Measurements from ENCODE around the gene ATP1B2. TPM values are rescaled to one million over a fixed set of nuclear protein-coding genes. Genes with fewer than 3 reads are reported as not detected.
"Not testable (repeated sequence)": the region's sequence is repeated elsewhere in the genome, so short reads cannot be mapped to it uniquely, and the experiment has no call there.

Gene ATP1B2
- total and polyA plus RNA-seq, 2 of the 8 experiments (the other 6 are each of a cell fraction or from before 2014, with no cell fraction given), result 9.1 to 21.0 TPM

GRCh38 chr17:7625749-7626148 is 25.0 kb upstream of the ATP1B2 start:
- not testable (repeated sequence) for H3K9me3 ChIP-seq (ENCODE audit: insufficient read depth in 2 of 2, low read depth in 1 of 2, low read length in 1 of 2); H4K91ac ChIP-seq (replicated peaks; ENCODE audit: insufficient read length, low read length); H3K18ac ChIP-seq (ENCODE audit: extremely low read depth, low read length); H3K23me2 ChIP-seq (ENCODE audit: low read depth, low read length); H3K79me2 ChIP-seq (ENCODE audit: control insufficient read depth in 1 of 2, insufficient read depth in 2 of 2, low read length in 2 of 2); H2AK5ac ChIP-seq (ENCODE audit: low read depth, low read length); H3K27ac ChIP-seq (ENCODE audit: low read depth, low read length); H2BK12ac ChIP-seq (ENCODE audit: low read depth, low read length); H4K8ac ChIP-seq (ENCODE audit: extremely low read depth, insufficient read depth, low read length); H3K4me3 ChIP-seq (ENCODE audit: extremely low read depth in 1 of 4, insufficient read depth in 2 of 4, low read depth in 3 of 4, low read length in 4 of 4); H2BK20ac ChIP-seq (ENCODE audit: low read length); H3K4me2 ChIP-seq (ENCODE audit: insufficient read depth in 1 of 2, low read depth in 2 of 2, low read length in 2 of 2); H3K4ac ChIP-seq (replicated peaks; ENCODE audit: insufficient read length, low read depth, low read length); H3K23ac ChIP-seq (ENCODE audit: insufficient read length); H3K9ac ChIP-seq (replicated peaks in 1 of 4; ENCODE audit: extremely low read depth in 1 of 4, low read depth in 3 of 4, low read length in 3 of 4); H4K20me1 ChIP-seq (replicated peaks in 1 of 2; ENCODE audit: control insufficient read depth in 1 of 2, insufficient read depth in 2 of 2, low read length in 2 of 2); DNase-seq (ENCODE audit: low read depth in 1 of 2, low spot score in 2 of 2); H3K36me3 ChIP-seq (ENCODE audit: control insufficient read depth in 2 of 4, insufficient read depth in 4 of 4, low read length in 3 of 4); H3K4me1 ChIP-seq (replicated peaks in 1 of 4; ENCODE audit: control insufficient read depth in 3 of 4, insufficient read depth in 4 of 4, low read length in 3 of 4); H2BK120ac ChIP-seq (replicated peaks; ENCODE audit: low read depth, low read length); H3K27me3 ChIP-seq (replicated peaks in 1 of 4; ENCODE audit: control insufficient read depth in 3 of 4, extremely low read depth in 1 of 4, insufficient read depth in 3 of 4, low read length in 3 of 4); H2BK5ac ChIP-seq (ENCODE audit: low read depth, low read length); H3K56ac ChIP-seq (replicated peaks; ENCODE audit: insufficient read length, low read depth, low read length); H3K79me1 ChIP-seq (ENCODE audit: low read depth, low read length); H4K5ac ChIP-seq (ENCODE audit: insufficient read length, low read depth, low read length); H2BK15ac ChIP-seq (ENCODE audit: low read length); H2AFZ ChIP-seq (ENCODE audit: low read length); FAIRE-seq; H3K14ac ChIP-seq (ENCODE audit: insufficient read length)
- CTCF ChIA-PET (ENCODE audit: partially characterized antibody), result interaction anchor here (1.5 to 3.7 kb wide), 2 partner anchors 47 to 62 kb away, joined by 8 to 20 read pairs; partner anchors contain the start of genes TP53 and WRAP53
- 97% methylated on average over 15 of the region's 16 CpGs; no CpG with 5 or more reads in 1 of the 2 experiments for WGBS, 2 experiments (ENCODE audit: extremely low coverage in 1 of 2, insufficient coverage in 1 of 2, insufficient read length in 1 of 2, insufficient replicate concordance in 2 of 2, low coverage in 1 of 2, low lambda C conversion rate in 2 of 2, missing lambda C conversion rate in 1 of 2)
- POLR2A ChIA-PET (ENCODE audit: partially characterized antibody), result interaction anchor here (2.7 to 79.4 kb wide), 3 partner anchors 11 to 41 kb away, joined by 15 to 2272 read pairs (median 19); partner anchors contain the start of genes ATP1B2, FXR2, SOX15 and TP53

All from H1 (cell line).